Esophagus squamous epithelium (tissue), 5 donors: ENCODE results near the gene HOXD8. TPM values are rescaled to one million over a fixed set of nuclear protein-coding genes. Genes with fewer than 3 reads are reported as not detected.

Experiments used
- DNase-seq: peaks from one replicate; lab custom pipeline; 2025; lab: John Stamatoyannopoulos, UW
- H3K27ac ChIP-seq, 4 donors: fragments of 200-600 bp; sonication (generic); one replicate each; pipeline ENCODE4 v1.5.1; 2016 to 2019; ENCODE audit warnings: mild to moderate bottlenecking in 1 of 4
- H3K27me3 ChIP-seq, 4 donors: fragments of 200-600 bp; sonication (generic); 1 replicate in 3 of 4; 2 replicates in 1 of 4; pipeline versions ENCODE4 v1.5.1 to v1.6.0; 2017 to 2021; ENCODE audit warnings: antibody characterized with exemption in 1 of 4
- H3K36me3 ChIP-seq, 3 donors: fragments of 200-600 bp; sonication (generic); one replicate each; pipeline ENCODE4 v1.5.1; 2016 to 2019
- H3K4me1 ChIP-seq, 3 donors: fragments of 200-600 bp; sonication (generic); one replicate each; pipeline ENCODE4 v1.5.1; 2017 to 2019
- H3K4me3 ChIP-seq, 4 donors: fragments of 200-600 bp; sonication (generic); 1 replicate in 3 of 4; 2 replicates in 1 of 4; pipeline ENCODE4 v1.5.1; 2016 to 2019; ENCODE audit warnings: mild to moderate bottlenecking in 2 of 4, moderate library complexity in 1 of 4
- H3K9me3 ChIP-seq, 3 donors: fragments of 200-600 bp; sonication (generic); one replicate each; pipeline ENCODE4 v1.5.1; 2016 to 2019
- POLR2A ChIP-seq, 4 donors: fragments of 450-650 bp; IDR thresholded peaks; one replicate each; pipeline ENCODE4 v1.6.1; 2017; ENCODE audit warnings: antibody characterized with exemption in 4 of 4, mild to moderate bottlenecking in 4 of 4, moderate library complexity in 3 of 4
- WGBS, 2 donors: methylation state at CpG; one replicate each; pipeline ENCODE4 v1.1.5; 2018; 5-methylcytosine and 5-hydroxymethylcytosine counted together
- intact Hi-C: fragments of 100-400 bp; cut with DNase I; formaldehyde crosslinking; loops from one replicate; pipeline ENCODE4 v1.15.0; 2022
- total RNA-seq, 4 donors: library from RNA; depleted of rRNA; stranded (reverse); fragments of >200 nt; gene quantifications; one replicate each; pipeline ENCODE4 v1.1.0, GENCODE V29; 2016
- TF ChIP-seq, protein P1 (sequence below), 6 experiments: fragments of 450-650 bp in 4 of 6; fragments of 200-600 bp in 2 of 6; sonication (generic) in 2 of 6; IDR thresholded peaks; one replicate each; pipeline ENCODE4 v1.5.1; 2016 to 2019; ENCODE audit warnings: antibody characterized with exemption in 6 of 6, mild to moderate bottlenecking in 4 of 6, moderate library complexity in 4 of 6
- donor health status: DM: yes; HTN: yes; CAD: no.

The HOXD8 gene
- total RNA-seq, 4 donors from 2014 or later, result 1.2 to 4.6 (median 1.2) TPM; not detected in 1

DNA sequence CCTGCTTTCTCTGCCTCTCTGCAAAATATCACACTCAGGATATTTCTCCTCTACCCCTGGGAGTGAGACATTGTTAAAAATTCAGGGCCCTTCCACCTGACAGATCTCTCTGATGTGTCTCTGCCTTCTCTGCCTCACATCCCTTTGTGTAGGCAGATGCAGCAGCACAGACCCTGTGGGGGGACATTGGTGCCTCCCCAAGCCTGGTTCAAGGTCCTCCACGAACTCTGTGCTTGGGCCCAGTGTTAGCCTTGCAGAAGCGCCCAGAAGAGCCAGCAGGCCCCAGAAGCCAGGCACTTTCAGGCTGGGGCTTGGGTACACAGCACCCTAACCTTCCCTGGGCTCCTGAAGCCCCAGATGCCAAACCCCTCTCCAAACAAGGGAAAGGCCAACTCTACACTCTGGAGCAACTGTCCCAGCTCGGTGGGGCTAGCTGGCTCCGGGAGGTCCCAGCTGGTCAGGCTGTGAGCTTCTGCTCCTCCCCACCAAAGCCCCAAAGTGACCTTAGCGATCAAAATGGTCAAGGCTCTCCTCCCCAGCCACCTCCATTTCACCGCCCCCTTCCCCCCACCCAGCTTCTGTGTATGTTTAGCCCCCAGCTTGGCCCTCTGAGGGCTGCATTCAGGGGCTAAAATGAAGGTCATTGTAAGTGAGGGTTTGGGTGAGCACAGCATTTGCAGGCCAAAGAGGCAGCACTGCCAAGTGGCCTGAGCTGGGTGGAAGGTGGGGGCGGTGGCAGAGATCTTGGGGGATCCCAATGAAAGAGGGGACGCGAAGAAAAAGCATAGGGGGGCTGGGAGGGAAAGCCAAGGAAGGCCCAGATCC, 4.3 kb upstream of the HOXD8 start:
- peaks cover 6 to 60% (median 9%) of the 10 kb centered on the region in 3 donors for H3K4me1 ChIP-seq
- no peaks in the 10 kb centered on the region for H3K9me3 ChIP-seq
- H3K27ac ChIP-seq, result peak overlapping the region in 3 of 4 donors; percentile 45 to 85 (median 61)
- intact Hi-C loops, result loop anchor here (5.0 to 10.0 kb wide), 3 partner anchors 512 to 1020 kb away; no protein-coding TSS in a partner anchor
- H3K36me3 ChIP-seq, result no peaks in the 10 kb centered on the region
- DNase-seq, result no peak
- WGBS, 2 donors, result 23 to 30% methylated on average over 2 to 5 of the region's 9 CpGs
- H3K27me3 ChIP-seq, result peaks cover 38 to 100% (median 61%) of the 10 kb centered on the region in 4 donors
- peak overlapping the region in 3 of 4 donors; percentile 27 to 54 (median 36) for H3K4me3 ChIP-seq
- TF ChIP-seq, protein P1, sequence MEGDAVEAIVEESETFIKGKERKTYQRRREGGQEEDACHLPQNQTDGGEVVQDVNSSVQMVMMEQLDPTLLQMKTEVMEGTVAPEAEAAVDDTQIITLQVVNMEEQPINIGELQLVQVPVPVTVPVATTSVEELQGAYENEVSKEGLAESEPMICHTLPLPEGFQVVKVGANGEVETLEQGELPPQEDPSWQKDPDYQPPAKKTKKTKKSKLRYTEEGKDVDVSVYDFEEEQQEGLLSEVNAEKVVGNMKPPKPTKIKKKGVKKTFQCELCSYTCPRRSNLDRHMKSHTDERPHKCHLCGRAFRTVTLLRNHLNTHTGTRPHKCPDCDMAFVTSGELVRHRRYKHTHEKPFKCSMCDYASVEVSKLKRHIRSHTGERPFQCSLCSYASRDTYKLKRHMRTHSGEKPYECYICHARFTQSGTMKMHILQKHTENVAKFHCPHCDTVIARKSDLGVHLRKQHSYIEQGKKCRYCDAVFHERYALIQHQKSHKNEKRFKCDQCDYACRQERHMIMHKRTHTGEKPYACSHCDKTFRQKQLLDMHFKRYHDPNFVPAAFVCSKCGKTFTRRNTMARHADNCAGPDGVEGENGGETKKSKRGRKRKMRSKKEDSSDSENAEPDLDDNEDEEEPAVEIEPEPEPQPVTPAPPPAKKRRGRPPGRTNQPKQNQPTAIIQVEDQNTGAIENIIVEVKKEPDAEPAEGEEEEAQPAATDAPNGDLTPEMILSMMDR (IDR thresholded peaks at IDR 0.05), result no peak
- TF ChIP-seq POLR2A (IDR thresholded peaks at IDR 0.05), result no peak

DNA sequence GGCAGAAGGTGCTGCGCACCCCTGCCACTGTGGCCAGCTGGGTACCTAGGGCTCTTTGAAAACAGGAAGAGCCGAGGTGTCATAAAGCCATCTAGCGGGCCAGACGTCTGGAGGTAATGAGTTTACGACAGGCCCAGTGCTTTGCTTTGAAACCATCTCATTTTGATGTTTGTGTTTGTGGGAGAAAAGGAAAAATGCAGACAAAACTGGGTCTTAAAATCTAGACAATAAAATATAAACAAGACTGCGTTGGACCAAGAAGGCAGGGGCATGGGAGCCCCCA, 3.8 kb upstream of the HOXD8 start:
- H3K27ac ChIP-seq, result peak overlapping the region in 2 of 4 donors; percentile 61 to 85
- DNase-seq, result no peak
- no peaks in the 10 kb centered on the region for H3K9me3 ChIP-seq
- intact Hi-C loops, result loop anchor here (5.0 to 10.0 kb wide), 3 partner anchors 512 to 1019 kb away; no protein-coding TSS in a partner anchor
- no peak overlapping the region for H3K4me3 ChIP-seq
- H3K4me1 ChIP-seq, result peaks cover 9 to 66% (median 9%) of the 10 kb centered on the region in 3 donors
- peaks cover 34 to 100% (median 58%) of the 10 kb centered on the region in 4 donors for H3K27me3 ChIP-seq
- no peaks in the 10 kb centered on the region for H3K36me3 ChIP-seq
- 24 to 44% methylated on average over 6 of the region's 6 CpGs for WGBS, 2 donors
- TF ChIP-seq POLR2A (IDR thresholded peaks at IDR 0.05), result no peak
- TF ChIP-seq, protein P1 (IDR thresholded peaks at IDR 0.05), result no peak

DNA sequence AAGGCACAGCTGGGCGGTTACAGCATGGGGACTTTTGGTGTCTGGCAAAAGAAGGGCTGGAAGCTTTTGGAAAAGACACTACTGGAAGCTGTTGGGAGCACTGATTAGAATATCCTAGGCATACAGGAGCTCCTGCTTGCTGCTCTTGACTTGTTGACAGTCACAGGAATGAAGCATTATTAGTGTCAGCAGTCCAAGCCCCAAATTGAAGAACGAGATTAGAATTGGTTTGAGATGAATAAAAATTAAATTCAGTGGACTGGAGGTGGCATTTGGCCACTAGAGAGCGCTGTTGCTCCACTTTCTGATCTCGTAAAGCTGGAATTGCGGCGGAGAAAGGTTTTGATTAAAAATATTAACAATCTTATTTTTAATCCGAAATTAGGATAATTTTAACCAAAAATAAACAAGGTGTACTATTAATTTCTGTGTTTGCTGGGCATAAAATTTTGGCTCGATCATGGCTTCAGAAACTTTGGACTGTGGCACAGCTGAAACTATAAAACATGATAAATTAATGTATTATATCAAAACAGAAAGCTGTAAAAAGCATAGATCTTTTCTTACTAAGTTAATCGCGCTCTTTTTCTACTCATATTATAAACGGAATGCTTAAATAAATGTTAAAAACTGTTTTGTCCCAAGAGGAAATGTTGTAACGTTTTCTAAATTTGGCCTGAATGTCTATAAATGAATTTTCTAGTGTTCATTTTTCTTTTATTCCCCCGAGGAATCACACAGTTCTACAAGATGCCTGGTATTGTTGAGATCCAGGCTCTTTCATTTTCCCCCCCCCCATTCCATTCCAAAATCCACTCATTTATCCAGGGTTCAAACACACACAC, 2.4 kb upstream of the HOXD8 start:
- TF ChIP-seq, protein P1 (IDR thresholded peaks at IDR 0.05), result peak; percentile 84 to 91 (median 88)
- no peak for TF ChIP-seq POLR2A (IDR thresholded peaks at IDR 0.05)
- Histone ChIP-seq H3K9me3 (no peaks in the 10 kb centered on the region), H3K27me3 (peaks cover 34 to 100% (median 57%) of the 10 kb centered on the region in 4 donors), H3K27ac (peak overlapping the region in 2 of 4 donors; percentile 49 to 53), H3K4me1 (peaks cover 9 to 60% (median 9%) of the 10 kb centered on the region in 3 donors), H3K4me3 (no peak overlapping the region), H3K36me3 (no peaks in the 10 kb centered on the region)
- no peak for DNase-seq
- intact Hi-C loops, result loop anchor here (5.0 to 10.0 kb wide), 3 partner anchors 510 to 1018 kb away; no protein-coding TSS in a partner anchor
- WGBS, 2 donors, result 3 to 4% methylated on average over 13 of the region's 13 CpGs

DNA sequence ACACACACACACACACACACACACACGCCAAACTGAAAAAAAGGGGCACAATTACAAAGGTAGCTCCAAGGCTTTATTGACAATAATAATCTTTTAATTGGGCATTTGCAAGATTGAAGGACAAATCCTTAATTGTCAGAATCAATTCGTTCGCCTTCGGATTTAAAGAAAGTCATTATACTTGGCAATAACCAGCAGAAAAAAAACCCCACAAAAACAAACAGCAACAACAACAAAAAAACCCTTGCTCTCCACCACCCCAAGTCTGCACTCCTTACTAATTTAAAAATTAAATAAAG, 1.8 kb upstream of the HOXD8 start:
- H3K27me3 ChIP-seq, result peaks cover 28 to 100% (median 57%) of the 10 kb centered on the region in 4 donors
- no peak for DNase-seq
- peak overlapping the region in 1 of 4 donors; percentile 54 for H3K4me3 ChIP-seq
- TF ChIP-seq POLR2A (IDR thresholded peaks at IDR 0.05), result no peak
- no peaks in the 10 kb centered on the region for H3K9me3 ChIP-seq
- H3K36me3 ChIP-seq, result no peaks in the 10 kb centered on the region
- H3K4me1 ChIP-seq, result peaks cover 5 to 60% (median 9%) of the 10 kb centered on the region in 3 donors
- H3K27ac ChIP-seq, result peak overlapping the region in 2 of 4 donors; percentile 71 to 86
- 21 to 23% methylated on average over 4 of the region's 4 CpGs for WGBS, 2 donors
- intact Hi-C loops, result loop anchor here (5.0 to 10.0 kb wide), 3 partner anchors 510 to 1017 kb away; no protein-coding TSS in a partner anchor

DNA sequence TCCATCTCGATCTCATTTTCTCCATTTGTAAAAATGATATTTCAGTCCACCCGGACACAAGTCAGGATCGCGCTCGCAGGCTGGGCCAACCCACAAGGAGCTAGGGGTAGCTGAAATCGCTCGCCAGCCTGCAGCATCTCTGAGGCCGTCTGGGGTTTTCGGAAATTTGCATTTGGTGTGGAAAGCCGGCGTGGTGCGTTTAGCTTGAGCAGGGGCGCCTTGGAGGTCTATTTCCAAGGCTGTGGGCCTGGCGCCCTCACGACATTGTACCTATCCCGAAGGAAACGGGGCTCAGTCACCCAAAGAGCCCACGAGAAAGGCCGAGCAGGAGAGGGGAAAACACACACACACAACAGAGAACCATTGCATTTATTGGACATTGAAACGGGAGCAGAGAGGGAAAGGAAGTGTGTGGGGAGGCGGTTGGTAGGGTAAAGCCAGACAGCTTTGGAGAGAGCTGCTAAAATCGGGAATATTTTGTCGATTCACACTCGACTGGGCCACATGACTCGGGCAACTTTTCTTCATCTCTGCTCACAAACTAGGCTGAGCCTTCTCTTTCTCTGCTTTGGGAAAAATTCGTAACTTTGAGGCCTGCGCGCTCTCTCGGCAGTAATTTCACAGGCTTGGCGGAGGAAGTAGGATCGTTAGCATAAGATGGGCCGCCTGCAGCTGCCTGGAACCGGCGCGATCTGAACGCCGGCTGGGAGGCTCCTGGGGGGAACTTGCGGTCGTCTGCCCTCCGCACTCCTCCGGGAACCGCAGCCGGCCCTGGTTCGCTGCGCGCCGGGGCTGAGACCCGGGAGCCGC, 1.1 kb upstream of the HOXD8 start:
- intact Hi-C loops, result loop anchor here (5.0 to 10.0 kb wide), 3 partner anchors 509 to 1016 kb away; no protein-coding TSS in a partner anchor
- DNase-seq, result no peak
- peak overlapping the region; percentile 26 to 86 (median 74) for H3K27ac ChIP-seq
- H3K27me3 ChIP-seq, result peaks cover 25 to 100% (median 57%) of the 10 kb centered on the region in 4 donors
- peak overlapping the region in 3 of 4 donors; percentile 37 to 62 (median 54) for H3K4me3 ChIP-seq
- no peak for TF ChIP-seq POLR2A (IDR thresholded peaks at IDR 0.05)
- TF ChIP-seq, protein P1 (IDR thresholded peaks at IDR 0.05), result no peak
- 17 to 27% methylated on average over 22 to 26 of the region's 49 CpGs for WGBS, 2 donors
- H3K9me3 ChIP-seq, result no peaks in the 10 kb centered on the region
- peaks cover 5 to 58% (median 9%) of the 10 kb centered on the region in 3 donors for H3K4me1 ChIP-seq
- H3K36me3 ChIP-seq, result no peaks in the 10 kb centered on the region
